Measurements from ENCODE around the gene PPP1R16B. TPM values are rescaled to one million over a fixed set of nuclear protein-coding genes. Genes with fewer than 3 reads are reported as not detected.

PPP1R16B gene
- total and polyA plus RNA-seq, 4 donors, result 2.6 to 15.0 (median 7.1) TPM

DNA sequence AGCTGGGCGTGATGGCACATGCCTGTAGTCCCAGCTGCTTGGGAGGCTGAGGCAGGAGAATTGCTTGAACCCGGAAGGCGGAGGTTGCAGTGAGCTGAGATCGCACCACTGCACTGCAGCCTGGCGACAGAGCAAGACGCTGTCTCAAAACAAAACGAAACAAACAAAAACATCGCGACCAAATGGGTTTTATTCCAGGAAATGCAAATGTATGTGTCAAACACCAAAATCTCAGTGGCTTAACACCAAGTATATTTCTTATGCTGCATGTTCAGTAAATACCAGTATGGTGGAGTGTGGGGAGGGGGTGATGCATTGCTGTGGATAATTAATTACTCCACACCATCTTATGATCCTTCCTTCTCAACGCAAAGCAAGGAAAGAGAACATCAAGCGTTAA, 29.1 kb upstream of the PPP1R16B start:
- Histone ChIP-seq H3K27me3 (ENCODE audit: control insufficient read depth in 3 of 3, insufficient read depth in 3 of 3, low read length in 2 of 3) (no peaks in the 10 kb centered on the region), H3K9me3 (ENCODE audit: control insufficient read depth in 4 of 4, insufficient read depth in 3 of 4, low read length in 3 of 4) (no peaks in the 10 kb centered on the region), H3K4me3 (no peak overlapping the region), H3K27ac (ENCODE audit: low read depth in 1 of 2, low read length in 1 of 2) (no peak overlapping the region), H3K36me3 (ENCODE audit: control insufficient read depth in 4 of 4, insufficient read depth in 4 of 4, low read length in 4 of 4) (peaks cover 12 to 21% (median 17%) of the 10 kb centered on the region in 4 donors), H3K4me1 (ENCODE audit: control insufficient read depth in 5 of 5, insufficient read depth in 5 of 5, low read length in 5 of 5) (no peaks in the 10 kb centered on the region), H3K9ac (ENCODE audit: insufficient read depth in 1 of 2, low read length in 2 of 2) (no peak overlapping the region)
- DNase-seq (no peak), ATAC-seq (ENCODE audit: insufficient read depth, low FRiP score) (no peak)
- WGBS, 2 donors, result 93 to 96% methylated on average over 11 of the region's 11 CpGs
- TF ChIP-seq, protein P1, sequence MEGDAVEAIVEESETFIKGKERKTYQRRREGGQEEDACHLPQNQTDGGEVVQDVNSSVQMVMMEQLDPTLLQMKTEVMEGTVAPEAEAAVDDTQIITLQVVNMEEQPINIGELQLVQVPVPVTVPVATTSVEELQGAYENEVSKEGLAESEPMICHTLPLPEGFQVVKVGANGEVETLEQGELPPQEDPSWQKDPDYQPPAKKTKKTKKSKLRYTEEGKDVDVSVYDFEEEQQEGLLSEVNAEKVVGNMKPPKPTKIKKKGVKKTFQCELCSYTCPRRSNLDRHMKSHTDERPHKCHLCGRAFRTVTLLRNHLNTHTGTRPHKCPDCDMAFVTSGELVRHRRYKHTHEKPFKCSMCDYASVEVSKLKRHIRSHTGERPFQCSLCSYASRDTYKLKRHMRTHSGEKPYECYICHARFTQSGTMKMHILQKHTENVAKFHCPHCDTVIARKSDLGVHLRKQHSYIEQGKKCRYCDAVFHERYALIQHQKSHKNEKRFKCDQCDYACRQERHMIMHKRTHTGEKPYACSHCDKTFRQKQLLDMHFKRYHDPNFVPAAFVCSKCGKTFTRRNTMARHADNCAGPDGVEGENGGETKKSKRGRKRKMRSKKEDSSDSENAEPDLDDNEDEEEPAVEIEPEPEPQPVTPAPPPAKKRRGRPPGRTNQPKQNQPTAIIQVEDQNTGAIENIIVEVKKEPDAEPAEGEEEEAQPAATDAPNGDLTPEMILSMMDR (IDR thresholded peaks at IDR 0.05; ENCODE audit: control extremely low read depth, extremely low read depth), result no peak

DNA sequence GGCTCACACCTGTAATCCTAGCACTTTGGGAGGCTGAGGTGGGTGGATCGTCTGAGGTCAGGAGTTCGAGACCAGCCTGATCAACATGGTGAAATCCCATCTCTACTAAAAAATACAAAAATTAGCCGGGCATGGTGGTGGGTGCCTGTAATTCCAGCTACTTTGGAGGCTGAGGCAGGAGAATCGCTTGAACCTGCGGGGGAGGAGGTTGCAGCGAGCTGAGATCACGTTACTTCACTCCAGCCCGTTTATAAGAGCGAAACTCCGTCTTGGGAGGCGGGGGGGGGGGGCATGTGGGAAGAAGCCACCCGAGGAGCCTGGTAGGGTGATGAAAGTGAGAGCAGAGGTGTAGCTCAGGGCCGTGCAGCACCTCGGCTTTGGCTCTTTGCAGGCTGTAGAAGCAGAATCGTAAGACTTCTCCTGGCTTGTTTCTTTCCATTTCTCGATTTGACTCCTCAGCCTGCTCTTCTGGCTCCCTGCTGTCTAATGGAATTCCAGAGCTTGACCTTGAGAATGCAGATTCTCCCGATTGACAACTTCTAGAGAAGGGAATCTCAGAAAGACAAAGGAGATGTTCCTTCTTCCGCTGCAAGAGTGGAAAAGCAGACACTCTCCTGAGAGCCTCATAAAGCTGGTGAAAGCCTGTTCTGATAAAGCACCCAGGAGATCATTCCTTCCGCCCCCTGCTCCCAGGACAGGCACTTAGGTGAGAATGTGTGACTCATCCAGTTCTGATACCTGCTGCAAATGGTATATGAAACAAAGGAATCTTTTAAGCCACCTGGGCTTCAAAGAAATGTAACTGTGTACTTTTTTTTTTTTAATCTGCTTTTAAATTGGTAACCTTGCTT, 26.0 kb upstream of the PPP1R16B start:
- ATAC-seq (ENCODE audit: insufficient read depth, low FRiP score), result no peak
- no peak overlapping the region for H3K27ac ChIP-seq (ENCODE audit: low read depth in 1 of 2, low read length in 1 of 2)
- TF ChIP-seq, protein P1 (IDR thresholded peaks at IDR 0.05; ENCODE audit: control extremely low read depth, extremely low read depth), result no peak
- H3K4me1 ChIP-seq (ENCODE audit: control insufficient read depth in 5 of 5, insufficient read depth in 5 of 5, low read length in 5 of 5), result no peaks in the 10 kb centered on the region
- H3K4me3 ChIP-seq, result no peak overlapping the region
- no peaks in the 10 kb centered on the region for H3K27me3 ChIP-seq (ENCODE audit: control insufficient read depth in 3 of 3, insufficient read depth in 3 of 3, low read length in 2 of 3)
- H3K36me3 ChIP-seq (ENCODE audit: control insufficient read depth in 4 of 4, insufficient read depth in 4 of 4, low read length in 4 of 4), result peaks cover 0 to 6% (median 3%) of the 10 kb centered on the region in 4 donors
- no peak overlapping the region for H3K9ac ChIP-seq (ENCODE audit: insufficient read depth in 1 of 2, low read length in 2 of 2)
- WGBS, 2 donors, result 73 to 84% methylated on average over 19 of the region's 19 CpGs
- DNase-seq, result no peak
- H3K9me3 ChIP-seq (ENCODE audit: control insufficient read depth in 4 of 4, insufficient read depth in 3 of 4, low read length in 3 of 4), result no peaks in the 10 kb centered on the region

DNA sequence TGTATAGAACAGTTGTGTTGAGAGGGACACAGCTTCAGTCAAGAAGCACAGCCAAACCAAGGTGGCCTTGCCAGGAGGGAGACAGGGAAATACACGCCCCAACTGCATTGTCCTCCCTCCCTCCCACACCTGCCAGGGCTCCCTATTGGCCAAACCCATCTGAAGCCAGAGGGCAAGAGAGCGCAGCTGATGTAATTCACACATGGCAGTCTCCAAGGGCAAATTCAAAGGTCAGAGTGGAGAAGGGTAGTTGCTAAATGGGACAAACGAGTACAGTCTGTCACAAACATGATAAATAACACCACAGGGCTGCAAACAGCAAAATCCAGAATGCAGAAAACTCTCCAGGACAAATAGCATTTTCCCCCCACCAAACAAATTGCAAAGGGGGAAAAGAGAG, 23.2 kb upstream of the PPP1R16B start:
- no peaks in the 10 kb centered on the region for H3K27me3 ChIP-seq (ENCODE audit: control insufficient read depth in 3 of 3, insufficient read depth in 3 of 3, low read length in 2 of 3)
- WGBS, 2 donors, result 78 to 89% methylated on average over 3 of the region's 3 CpGs

More for the DNA sequence above, 23.2 kb upstream of the PPP1R16B start:
- H3K27ac ChIP-seq (ENCODE audit: low read depth in 1 of 2, low read length in 1 of 2), result no peak overlapping the region
- ATAC-seq (ENCODE audit: insufficient read depth, low FRiP score) (no peak), DNase-seq (no peak)
- no peak overlapping the region for H3K4me3 ChIP-seq
- no peak overlapping the region for H3K9ac ChIP-seq (ENCODE audit: insufficient read depth in 1 of 2, low read length in 2 of 2)
- TF ChIP-seq, protein P1 (IDR thresholded peaks at IDR 0.05; ENCODE audit: control extremely low read depth, extremely low read depth), result no peak
- no peaks in the 10 kb centered on the region for H3K9me3 ChIP-seq (ENCODE audit: control insufficient read depth in 4 of 4, insufficient read depth in 3 of 4, low read length in 3 of 4)
- no peaks in the 10 kb centered on the region for H3K4me1 ChIP-seq (ENCODE audit: control insufficient read depth in 5 of 5, insufficient read depth in 5 of 5, low read length in 5 of 5)
- H3K36me3 ChIP-seq (ENCODE audit: control insufficient read depth in 4 of 4, insufficient read depth in 4 of 4, low read length in 4 of 4), result peaks cover 0 to 3% (median 0%) of the 10 kb centered on the region in 4 donors

All from lung (tissue), 12 donors.